T-helper 1 cell treated with Interleukin-12 subunit alpha and Interleukin-12 subunit beta and Interleukin-4 antibody, amounts not matched to agents 30 μg/mL and 1 μg/mL, for 36 hours (primary cell): ENCODE measurements around the gene CPLANE1.
"Not testable (repeated sequence)": the region's sequence is repeated elsewhere in the genome, so short reads cannot be mapped to it uniquely, and the experiment has no call there.

ENCODE experiments used
- H3K27ac Mint-ChIP-seq: one replicate; pipeline ENCODE4 v1.8.0; 2021; ENCODE audit warnings: mild to moderate bottlenecking, mixed read lengths
- H3K27me3 Mint-ChIP-seq: one replicate; pipeline ENCODE4 v1.8.0; 2021; ENCODE audit warnings: low read depth, mixed read lengths
- H3K36me3 Mint-ChIP-seq: one replicate; pipeline ENCODE4 v1.8.0; 2021; ENCODE audit warnings: low read depth, mixed read lengths
- H3K4me1 Mint-ChIP-seq: one replicate; pipeline ENCODE4 v1.8.0; 2021; ENCODE audit warnings: low read depth, mixed read lengths
- H3K4me3 Mint-ChIP-seq: one replicate; pipeline ENCODE4 v1.8.0; 2021; ENCODE audit warnings: mild to moderate bottlenecking, moderate library complexity, mixed read lengths
- H3K9me3 Mint-ChIP-seq: one replicate; pipeline ENCODE4 v1.8.0; 2021; ENCODE audit warnings: mixed read lengths

Gene CPLANE1

DNA sequence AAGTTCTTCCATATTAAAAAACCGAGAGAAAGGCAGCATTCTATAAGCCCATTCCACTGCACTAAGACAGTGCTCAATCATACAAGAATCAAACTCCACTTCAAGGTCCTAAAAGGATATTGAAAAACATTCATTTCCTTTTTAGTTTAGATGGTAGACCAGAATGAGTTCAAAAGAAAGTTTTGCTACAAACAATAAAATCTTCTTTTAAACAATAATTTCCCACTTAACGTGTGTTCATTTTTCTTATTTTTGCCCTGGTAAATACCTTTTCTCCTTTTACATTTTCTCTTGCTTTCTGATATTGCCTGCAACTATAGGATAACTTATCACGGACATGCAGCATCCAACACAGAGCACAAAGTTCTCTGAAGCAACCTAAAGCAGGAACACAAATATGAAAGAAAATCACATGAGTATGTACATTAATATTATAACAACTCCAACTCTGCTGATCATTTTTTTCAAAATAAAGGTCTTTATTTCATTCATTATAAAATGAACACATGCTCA is 61.7 kb downstream of the CPLANE1 start:
- H3K27ac Mint-ChIP-seq = no peak overlapping the region
- no peak overlapping the region for H3K4me3 Mint-ChIP-seq
- H3K27me3 Mint-ChIP-seq = no peaks in the 10 kb centered on the region
- peaks cover 14% of the 10 kb centered on the region for H3K36me3 Mint-ChIP-seq
- no peaks in the 10 kb centered on the region for H3K9me3 Mint-ChIP-seq
- no peaks in the 10 kb centered on the region for H3K4me1 Mint-ChIP-seq

DNA sequence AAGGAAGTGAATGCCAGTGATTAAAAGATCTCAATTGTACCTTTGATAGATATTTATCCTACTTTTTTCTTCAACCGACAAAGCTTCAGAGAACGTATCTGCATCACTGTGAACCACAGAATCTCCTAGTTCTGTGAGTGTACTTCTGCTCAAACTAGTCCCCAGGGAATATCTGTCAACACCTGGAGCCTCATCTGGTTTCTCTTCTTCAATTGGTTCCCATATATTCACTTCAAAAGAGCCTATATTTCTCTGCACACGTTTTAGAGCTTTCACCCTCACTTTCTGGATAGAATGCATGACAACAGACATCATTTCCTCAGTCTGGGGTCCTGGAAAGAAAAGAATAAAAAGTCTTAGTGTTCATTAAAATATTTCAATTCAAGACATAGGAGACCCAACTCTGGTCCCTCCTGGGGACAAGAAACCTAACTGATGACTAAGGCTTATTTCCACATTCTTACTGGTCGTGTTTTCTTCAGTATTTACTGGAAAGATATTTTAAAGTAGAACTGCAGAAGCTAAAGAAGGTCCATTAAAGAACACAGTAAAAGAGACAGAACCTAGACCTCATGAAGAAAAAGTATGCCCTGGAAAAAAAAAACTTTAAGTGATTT is 64.3 kb downstream of the CPLANE1 start:
- Mint-ChIP-seq H3K27me3 (no peaks in the 10 kb centered on the region), H3K27ac (no peak overlapping the region), H3K4me1 (no peaks in the 10 kb centered on the region), H3K4me3 (no peak overlapping the region), H3K36me3 (peaks cover 16% of the 10 kb centered on the region), H3K9me3 (no peaks in the 10 kb centered on the region)

DNA sequence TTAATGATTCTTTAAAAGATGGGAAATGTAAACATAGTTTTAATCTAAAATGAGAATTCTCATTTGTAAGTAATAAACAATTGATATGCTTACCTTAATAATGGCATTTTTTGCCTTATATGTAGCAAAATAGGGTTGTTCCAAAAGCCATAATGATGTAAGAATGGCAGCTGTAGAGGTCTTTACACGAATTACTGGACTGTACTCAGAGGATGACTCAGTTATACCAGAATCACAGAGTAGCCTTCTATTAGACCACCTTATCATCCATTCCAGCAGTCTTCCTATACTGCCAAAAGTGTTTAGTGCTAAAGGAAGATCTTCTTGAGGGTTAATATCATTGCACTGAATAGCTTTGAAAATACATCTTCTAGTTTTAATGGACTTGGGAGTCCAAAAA is 66.5 kb downstream of the CPLANE1 start:
- Mint-ChIP-seq H3K27ac (no peak overlapping the region), H3K9me3 (no peaks in the 10 kb centered on the region), H3K36me3 (peaks cover 18% of the 10 kb centered on the region), H3K4me3 (no peak overlapping the region), H3K4me1 (no peaks in the 10 kb centered on the region), H3K27me3 (no peaks in the 10 kb centered on the region)

DNA sequence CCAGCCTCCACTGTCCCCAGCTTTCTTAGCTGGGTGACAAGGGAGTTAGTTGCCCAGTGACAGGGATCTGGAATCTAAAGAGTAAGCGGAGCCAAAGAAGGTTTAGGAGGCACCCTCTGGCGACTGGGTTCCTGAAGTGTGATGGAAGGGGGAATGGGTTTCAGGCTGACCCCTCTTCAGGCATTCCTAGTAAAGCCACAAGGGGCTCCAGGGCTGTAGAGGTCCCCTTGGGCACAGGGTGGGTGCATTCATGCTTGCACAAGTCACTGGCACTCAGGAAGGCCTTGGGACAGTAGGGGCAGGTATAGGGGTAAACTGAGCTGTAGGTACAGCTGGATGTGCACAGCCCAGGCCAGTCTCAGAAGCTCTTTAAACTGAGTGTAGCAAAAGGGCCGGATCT is 74.2 kb downstream of the CPLANE1 start:
- Mint-ChIP-seq H3K27me3 (no peaks in the 10 kb centered on the region), H3K27ac (no peak overlapping the region), H3K9me3 (no peaks in the 10 kb centered on the region), H3K4me1 (no peaks in the 10 kb centered on the region), H3K4me3 (no peak overlapping the region), H3K36me3 (peaks cover 12% of the 10 kb centered on the region)

DNA sequence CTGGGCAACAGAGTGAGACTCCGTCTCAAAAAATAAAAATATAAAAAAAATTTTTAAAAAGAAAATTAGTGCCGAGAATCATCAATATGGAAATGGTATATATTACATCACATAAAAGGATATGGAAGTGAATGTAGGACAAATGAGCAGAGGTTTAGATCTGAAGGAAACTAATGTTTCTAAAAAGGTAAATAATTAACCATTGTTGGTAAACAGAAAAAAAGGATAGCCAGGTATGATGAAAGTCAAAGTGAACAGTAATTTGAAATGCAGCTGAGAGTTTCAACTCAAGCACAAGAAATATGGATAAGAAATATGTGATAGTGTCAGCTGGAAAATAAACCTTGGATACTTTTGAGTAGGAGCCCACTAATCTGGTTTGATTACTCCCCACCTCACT is 76.2 kb downstream of the CPLANE1 start:
- no peaks in the 10 kb centered on the region for H3K4me1 Mint-ChIP-seq
- H3K4me3 Mint-ChIP-seq = no peak overlapping the region
- peaks cover 22% of the 10 kb centered on the region for H3K36me3 Mint-ChIP-seq

DNA sequence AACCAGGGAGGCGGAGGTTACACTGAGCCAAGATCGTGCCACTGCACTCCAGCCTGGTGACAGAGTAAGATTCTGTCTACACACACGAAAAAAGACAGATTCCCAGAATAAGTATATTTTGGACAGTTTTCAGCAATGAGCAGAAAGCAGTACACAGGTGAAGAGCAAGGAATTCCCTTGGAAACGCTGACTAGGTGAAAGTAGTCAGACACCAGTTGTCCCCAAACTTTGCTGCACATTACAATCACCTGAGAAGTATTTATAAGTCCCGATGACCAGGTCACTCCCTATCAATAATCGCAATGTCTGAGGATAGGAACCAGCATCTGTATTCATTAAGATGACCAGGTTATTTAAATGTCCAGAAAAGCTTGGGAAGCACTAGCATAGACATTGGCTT is 78.3 kb downstream of the CPLANE1 start:
- no peaks in the 10 kb centered on the region for H3K27me3 Mint-ChIP-seq
- H3K27ac Mint-ChIP-seq = no peak overlapping the region
- no peak overlapping the region for H3K4me3 Mint-ChIP-seq
- no peaks in the 10 kb centered on the region for H3K4me1 Mint-ChIP-seq
- H3K36me3 Mint-ChIP-seq = peaks cover 17% of the 10 kb centered on the region
- H3K9me3 Mint-ChIP-seq = no peaks in the 10 kb centered on the region

More for the DNA sequence above, 76.2 kb downstream of the CPLANE1 start:
- no peaks in the 10 kb centered on the region for H3K9me3 Mint-ChIP-seq
- no peaks in the 10 kb centered on the region for H3K27me3 Mint-ChIP-seq
- no peak overlapping the region for H3K27ac Mint-ChIP-seq

GRCh38 chr5:37166197-37166596 is 83.0 kb downstream of the CPLANE1 start:
- Mint-ChIP-seq H3K27ac (no peak overlapping the region), H3K4me1 (no peaks in the 10 kb centered on the region), H3K4me3 (no peak overlapping the region), H3K9me3 (no peaks in the 10 kb centered on the region), H3K27me3 (no peaks in the 10 kb centered on the region), H3K36me3 (peaks cover 15% of the 10 kb centered on the region)

- no peak overlapping the region for H3K27ac Mint-ChIP-seq
- peaks cover 14% of the 10 kb centered on the region for H3K36me3 Mint-ChIP-seq
- no peaks in the 10 kb centered on the region for H3K27me3 Mint-ChIP-seq
- no peaks in the 10 kb centered on the region for H3K9me3 Mint-ChIP-seq
- no peaks in the 10 kb centered on the region for H3K4me1 Mint-ChIP-seq
- H3K4me3 Mint-ChIP-seq = no peak overlapping the region
These were observed 83.4 kb downstream of the CPLANE1 start for GRCh38 chr5:37165761-37166160.

DNA sequence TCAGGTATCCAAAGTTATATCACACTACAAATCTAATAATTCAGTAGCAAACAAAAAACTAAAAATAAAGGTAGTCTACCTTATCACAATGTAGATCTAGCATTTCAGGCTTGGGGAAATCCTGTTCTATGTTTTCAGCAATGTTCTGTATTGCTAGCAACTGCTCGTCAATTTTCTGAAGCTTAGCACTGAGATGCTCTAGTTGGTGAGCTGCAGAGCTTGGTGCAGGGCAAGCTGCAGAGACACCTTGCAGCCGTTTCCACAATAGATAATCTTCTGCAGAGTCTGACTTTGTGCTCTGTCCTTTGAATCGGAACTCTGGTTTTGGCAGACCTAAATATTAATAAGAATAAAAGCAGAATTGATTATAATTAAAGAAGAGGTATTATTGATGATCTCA is 95.5 kb downstream of the CPLANE1 start:
- no peak overlapping the region for H3K27ac Mint-ChIP-seq
- peaks cover 20% of the 10 kb centered on the region for H3K36me3 Mint-ChIP-seq

DNA sequence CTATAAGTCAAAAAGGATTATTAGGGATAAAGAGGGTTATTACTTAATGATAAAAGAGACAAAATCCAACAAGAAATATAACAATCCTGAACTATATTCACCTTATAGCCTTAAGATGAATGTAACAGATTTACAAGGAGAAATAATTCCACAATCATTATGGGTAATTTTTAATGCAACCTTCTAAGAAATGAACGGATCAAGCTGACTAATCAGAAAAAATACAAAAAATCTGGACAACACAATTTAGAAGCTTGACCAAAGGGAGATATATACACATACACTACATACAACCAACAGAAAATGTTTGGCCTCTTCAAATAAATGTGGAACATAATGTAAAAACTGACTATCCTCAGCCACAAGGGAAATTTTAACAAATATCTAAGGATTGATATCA is 102.3 kb downstream of the CPLANE1 start:
- Mint-ChIP-seq H3K4me1 (no peaks in the 10 kb centered on the region), H3K9me3 (peaks cover 9% of the 10 kb centered on the region), H3K27me3 (no peaks in the 10 kb centered on the region), H3K36me3 (peaks cover 21% of the 10 kb centered on the region), H3K4me3 (no peak overlapping the region), H3K27ac (no peak overlapping the region)

More for the DNA sequence above, 95.5 kb downstream of the CPLANE1 start:
- Mint-ChIP-seq H3K27me3 (no peaks in the 10 kb centered on the region), H3K9me3 (no peaks in the 10 kb centered on the region), H3K4me3 (no peak overlapping the region), H3K4me1 (peaks cover 5% of the 10 kb centered on the region)

DNA sequence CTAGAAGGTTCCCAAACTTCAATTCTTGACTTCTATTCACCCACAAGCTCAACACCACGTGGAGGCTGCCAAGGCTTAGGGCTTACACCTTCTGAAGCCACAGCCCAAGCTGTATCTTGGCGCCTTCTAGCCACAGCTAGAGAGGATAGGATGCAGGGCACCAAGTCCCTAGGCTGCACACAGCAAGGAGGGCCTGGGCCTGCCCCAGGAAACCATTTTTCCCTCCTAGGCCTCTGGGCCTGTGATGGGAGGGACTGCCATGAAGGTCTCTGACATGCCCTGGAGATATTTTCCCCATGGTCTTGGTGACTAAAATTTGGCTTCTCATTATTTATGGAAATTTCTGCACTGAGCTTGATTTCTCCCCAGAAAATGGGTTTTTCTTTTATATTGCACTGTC is 112.5 kb downstream of the CPLANE1 start:
- Mint-ChIP-seq H3K9me3 (peaks cover 29% of the 10 kb centered on the region), H3K27me3 (no peaks in the 10 kb centered on the region), H3K27ac (no peak overlapping the region), H3K36me3 (peaks cover 44% of the 10 kb centered on the region), H3K4me1 (no peaks in the 10 kb centered on the region), H3K4me3 (no peak overlapping the region)

- H3K27me3 Mint-ChIP-seq, H3K4me3 Mint-ChIP-seq, H3K27ac Mint-ChIP-seq, H3K4me1 Mint-ChIP-seq: not testable (repeated sequence)
- Mint-ChIP-seq H3K9me3 (peaks cover 29% of the 10 kb centered on the region), H3K36me3 (peaks cover 38% of the 10 kb centered on the region)
These were observed 113.9 kb downstream of the CPLANE1 start for GRCh38 chr5:37135312-37135711.

DNA sequence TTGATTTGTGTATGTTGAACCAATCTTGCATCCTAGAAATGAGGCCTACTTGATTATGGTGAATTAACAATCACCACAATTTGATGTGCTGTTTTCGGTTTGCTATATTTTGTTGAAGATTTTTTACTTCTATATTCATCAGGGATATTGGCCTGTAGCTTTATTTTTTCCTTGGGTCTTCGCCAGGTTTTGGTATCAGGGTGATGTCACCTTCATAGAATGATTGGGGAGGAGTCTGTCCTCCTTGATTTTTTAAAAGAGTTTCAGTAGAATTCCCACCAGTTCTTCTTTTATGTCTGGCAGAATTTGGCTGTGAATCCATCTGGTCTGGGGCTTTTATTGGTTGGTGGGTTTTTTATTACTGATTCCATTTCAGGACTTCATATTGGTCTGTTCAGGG is 115.2 kb downstream of the CPLANE1 start:
- H3K4me3 Mint-ChIP-seq = no peak overlapping the region
- H3K27me3 Mint-ChIP-seq = no peaks in the 10 kb centered on the region
- peaks cover 38% of the 10 kb centered on the region for H3K36me3 Mint-ChIP-seq
- H3K9me3 Mint-ChIP-seq = peaks cover 34% of the 10 kb centered on the region
- H3K27ac Mint-ChIP-seq = no peak overlapping the region
- no peaks in the 10 kb centered on the region for H3K4me1 Mint-ChIP-seq

GRCh38 chr5:37132646-37133045 is 116.5 kb downstream of the CPLANE1 start:
- Mint-ChIP-seq H3K4me1 (no peaks in the 10 kb centered on the region), H3K9me3 (peaks cover 31% of the 10 kb centered on the region), H3K27me3 (no peaks in the 10 kb centered on the region), H3K27ac (no peak overlapping the region), H3K36me3 (peaks cover 34% of the 10 kb centered on the region), H3K4me3 (no peak overlapping the region)

DNA sequence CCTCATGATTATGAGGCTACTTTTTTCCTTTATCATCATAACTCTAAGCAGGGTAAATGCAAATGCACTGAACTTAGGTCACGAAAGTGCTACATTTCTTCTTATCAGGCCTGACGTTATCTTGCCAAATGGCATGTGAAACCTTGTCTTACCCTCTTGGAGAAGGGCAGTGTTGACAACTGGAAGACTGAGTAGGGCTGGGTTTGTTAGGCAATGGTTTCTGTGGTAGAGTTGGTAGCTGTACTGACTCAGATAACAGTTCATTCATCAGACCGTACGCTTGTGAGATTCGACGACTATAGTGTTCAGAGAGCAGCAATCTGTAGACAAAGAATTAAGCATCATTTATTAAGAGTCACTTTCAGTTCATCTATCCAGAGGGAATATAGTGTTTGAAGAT is 127.7 kb downstream of the CPLANE1 start:
- peaks cover 8% of the 10 kb centered on the region for H3K4me1 Mint-ChIP-seq
- no peak overlapping the region for H3K4me3 Mint-ChIP-seq
- no peaks in the 10 kb centered on the region for H3K9me3 Mint-ChIP-seq
- H3K27ac Mint-ChIP-seq = no peak overlapping the region
- no peaks in the 10 kb centered on the region for H3K27me3 Mint-ChIP-seq
- no peaks in the 10 kb centered on the region for H3K36me3 Mint-ChIP-seq

DNA sequence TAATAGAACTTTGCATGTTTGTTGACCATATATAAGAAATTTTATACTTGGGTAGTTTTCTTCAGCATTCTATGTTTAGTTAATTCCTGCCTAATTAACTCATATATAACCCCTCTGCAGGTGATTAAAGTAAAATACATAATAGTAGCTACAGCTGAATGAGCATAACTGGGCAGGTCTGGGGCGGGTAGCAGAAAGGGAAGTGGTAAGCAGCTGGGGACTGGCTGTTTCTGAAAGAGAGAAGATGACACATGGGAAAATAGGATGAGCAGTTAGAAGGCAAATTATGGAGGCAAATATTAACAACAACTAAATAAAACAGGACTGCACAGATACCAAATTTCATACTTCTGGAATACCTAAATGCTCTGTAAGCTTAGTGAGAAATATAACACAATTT is 128.1 kb downstream of the CPLANE1 start:
- Mint-ChIP-seq H3K4me1 (peaks cover 8% of the 10 kb centered on the region), H3K36me3 (no peaks in the 10 kb centered on the region)

More for the DNA sequence above, 128.1 kb downstream of the CPLANE1 start:
- Mint-ChIP-seq H3K27ac (no peak overlapping the region), H3K9me3 (no peaks in the 10 kb centered on the region), H3K27me3 (no peaks in the 10 kb centered on the region), H3K4me3 (no peak overlapping the region)
